ENCODE measurements around the gene BTLA. TPM values are rescaled to one million over a fixed set of nuclear protein-coding genes. Genes with fewer than 3 reads are reported as not detected.
"Not testable (repeated sequence)": the region's sequence is repeated elsewhere in the genome, so short reads cannot be mapped to it uniquely, and the experiment has no call there.

Gene BTLA
- polyA plus RNA-seq, 1 donor, result 1.0 TPM

GRCh38 chr3:112471596-112472325, 27.5 kb downstream of the BTLA start:
- no peak overlapping the region for H3K4me3 ChIP-seq (ENCODE audit: low read length)
- no peak for DNase-seq
- H3K4me1 ChIP-seq (ENCODE audit: control insufficient read depth, insufficient read depth, low read length), result no peaks in the 10 kb centered on the region
- H3K36me3 ChIP-seq (ENCODE audit: control insufficient read depth, insufficient read depth, low read length), result no peaks in the 10 kb centered on the region
- no peaks in the 10 kb centered on the region for H3K27me3 ChIP-seq (ENCODE audit: control insufficient read depth, insufficient read depth, low read length)
- H3K9me3 ChIP-seq (ENCODE audit: control insufficient read depth, low read depth, low read length), result no peaks in the 10 kb centered on the region
- WGBS (ENCODE audit: insufficient coverage, low lambda C conversion rate), result 100% methylated on average over 2 of the region's 4 CpGs
- H3K27ac ChIP-seq (ENCODE audit: low read length), result no peak overlapping the region

GRCh38 chr3:112470788-112471187, 28.5 kb downstream of the BTLA start:
- Histone ChIP-seq H3K27me3 (ENCODE audit: control insufficient read depth, insufficient read depth, low read length) (no peaks in the 10 kb centered on the region), H3K36me3 (ENCODE audit: control insufficient read depth, insufficient read depth, low read length) (no peaks in the 10 kb centered on the region), H3K4me1 (ENCODE audit: control insufficient read depth, insufficient read depth, low read length) (no peaks in the 10 kb centered on the region), H3K9me3 (ENCODE audit: control insufficient read depth, low read depth, low read length) (no peaks in the 10 kb centered on the region), H3K4me3 (ENCODE audit: low read length) (no peak overlapping the region), H3K27ac (ENCODE audit: low read length) (no peak overlapping the region)
- WGBS (ENCODE audit: insufficient coverage, low lambda C conversion rate), result 100% methylated on average over 4 of the region's 4 CpGs
- no peak for DNase-seq

GRCh38 chr3:112469671-112470070, 29.6 kb downstream of the BTLA start:
- no peak for DNase-seq
- no peaks in the 10 kb centered on the region for H3K36me3 ChIP-seq (ENCODE audit: control insufficient read depth, insufficient read depth, low read length)
- H3K9me3 ChIP-seq (ENCODE audit: control insufficient read depth, low read depth, low read length), result no peaks in the 10 kb centered on the region
- no peaks in the 10 kb centered on the region for H3K27me3 ChIP-seq (ENCODE audit: control insufficient read depth, insufficient read depth, low read length)
- no peak overlapping the region for H3K4me3 ChIP-seq (ENCODE audit: low read length)
- H3K4me1 ChIP-seq (ENCODE audit: control insufficient read depth, insufficient read depth, low read length), result no peaks in the 10 kb centered on the region
- H3K27ac ChIP-seq (ENCODE audit: low read length), result no peak overlapping the region

- H3K9me3 ChIP-seq (ENCODE audit: control insufficient read depth, low read depth, low read length), result no peaks in the 10 kb centered on the region
- no peak overlapping the region for H3K4me3 ChIP-seq (ENCODE audit: low read length)
- no CpG with 5 or more reads among the region's 1 CpG for WGBS (ENCODE audit: insufficient coverage, low lambda C conversion rate)
- no peak for DNase-seq
- no peaks in the 10 kb centered on the region for H3K4me1 ChIP-seq (ENCODE audit: control insufficient read depth, insufficient read depth, low read length)
- H3K27ac ChIP-seq (ENCODE audit: low read length), result no peak overlapping the region
- H3K36me3 ChIP-seq (ENCODE audit: control insufficient read depth, insufficient read depth, low read length), result no peaks in the 10 kb centered on the region
- no peaks in the 10 kb centered on the region for H3K27me3 ChIP-seq (ENCODE audit: control insufficient read depth, insufficient read depth, low read length)
Observed at GRCh38 chr3:112467539-112467938, 31.7 kb downstream of the BTLA start.

- H3K4me1 ChIP-seq (ENCODE audit: control insufficient read depth, insufficient read depth, low read length), result no peaks in the 10 kb centered on the region
- no peak overlapping the region for H3K27ac ChIP-seq (ENCODE audit: low read length)
- H3K4me3 ChIP-seq (ENCODE audit: low read length), result no peak overlapping the region
- DNase-seq, result no peak
- no peaks in the 10 kb centered on the region for H3K27me3 ChIP-seq (ENCODE audit: control insufficient read depth, insufficient read depth, low read length)
- H3K36me3 ChIP-seq (ENCODE audit: control insufficient read depth, insufficient read depth, low read length), result no peaks in the 10 kb centered on the region
- no peaks in the 10 kb centered on the region for H3K9me3 ChIP-seq (ENCODE audit: control insufficient read depth, low read depth, low read length)
- no CpG with 5 or more reads among the region's 1 CpG for WGBS (ENCODE audit: insufficient coverage, low lambda C conversion rate)
Observed at GRCh38 chr3:112466020-112466419, 33.3 kb downstream of the BTLA start.

- no CpG with 5 or more reads among the region's 2 CpGs for WGBS (ENCODE audit: insufficient coverage, low lambda C conversion rate)
- no peak overlapping the region for H3K27ac ChIP-seq (ENCODE audit: low read length)
- no peaks in the 10 kb centered on the region for H3K36me3 ChIP-seq (ENCODE audit: control insufficient read depth, insufficient read depth, low read length)
- H3K4me3 ChIP-seq (ENCODE audit: low read length), result no peak overlapping the region
- no peaks in the 10 kb centered on the region for H3K9me3 ChIP-seq (ENCODE audit: control insufficient read depth, low read depth, low read length)
- no peaks in the 10 kb centered on the region for H3K4me1 ChIP-seq (ENCODE audit: control insufficient read depth, insufficient read depth, low read length)
- no peaks in the 10 kb centered on the region for H3K27me3 ChIP-seq (ENCODE audit: control insufficient read depth, insufficient read depth, low read length)
- no peak for DNase-seq
Observed at GRCh38 chr3:112464264-112464663, 35.0 kb downstream of the BTLA start.

GRCh38 chr3:112463250-112463649, 36.0 kb downstream of the BTLA start:
- no peak overlapping the region for H3K27ac ChIP-seq (ENCODE audit: low read length)
- H3K4me1 ChIP-seq (ENCODE audit: control insufficient read depth, insufficient read depth, low read length), result no peaks in the 10 kb centered on the region
- no peaks in the 10 kb centered on the region for H3K9me3 ChIP-seq (ENCODE audit: control insufficient read depth, low read depth, low read length)
- H3K36me3 ChIP-seq (ENCODE audit: control insufficient read depth, insufficient read depth, low read length), result no peaks in the 10 kb centered on the region
- no peaks in the 10 kb centered on the region for H3K27me3 ChIP-seq (ENCODE audit: control insufficient read depth, insufficient read depth, low read length)
- WGBS (ENCODE audit: insufficient coverage, low lambda C conversion rate), result 73% methylated on average over 3 of the region's 5 CpGs
- H3K4me3 ChIP-seq (ENCODE audit: low read length), result no peak overlapping the region
- no peak for DNase-seq

GRCh38 chr3:112461787-112462186, 37.5 kb downstream of the BTLA start:
- H3K27ac ChIP-seq (ENCODE audit: low read length); H3K4me1 ChIP-seq (ENCODE audit: control insufficient read depth, insufficient read depth, low read length); H3K4me3 ChIP-seq (ENCODE audit: low read length); H3K36me3 ChIP-seq (ENCODE audit: control insufficient read depth, insufficient read depth, low read length); H3K9me3 ChIP-seq (ENCODE audit: control insufficient read depth, low read depth, low read length); DNase-seq; H3K27me3 ChIP-seq (ENCODE audit: control insufficient read depth, insufficient read depth, low read length): not testable (repeated sequence)
- no CpG with 5 or more reads among the region's 2 CpGs for WGBS (ENCODE audit: insufficient coverage, low lambda C conversion rate)

GRCh38 chr3:112460519-112461195, 38.6 kb downstream of the BTLA start:
- Histone ChIP-seq H3K9me3 (ENCODE audit: control insufficient read depth, low read depth, low read length) (no peaks in the 10 kb centered on the region), H3K4me3 (ENCODE audit: low read length) (no peak overlapping the region), H3K4me1 (ENCODE audit: control insufficient read depth, insufficient read depth, low read length) (no peaks in the 10 kb centered on the region), H3K36me3 (ENCODE audit: control insufficient read depth, insufficient read depth, low read length) (no peaks in the 10 kb centered on the region), H3K27ac (ENCODE audit: low read length) (no peak overlapping the region), H3K27me3 (ENCODE audit: control insufficient read depth, insufficient read depth, low read length) (no peaks in the 10 kb centered on the region)
- WGBS (ENCODE audit: insufficient coverage, low lambda C conversion rate), result 71% methylated on average over 1 of the region's 2 CpGs
- no peak for DNase-seq

GRCh38 chr3:112459750-112460149, 39.5 kb downstream of the BTLA start:
- Histone ChIP-seq H3K4me3 (ENCODE audit: low read length) (no peak overlapping the region), H3K4me1 (ENCODE audit: control insufficient read depth, insufficient read depth, low read length) (no peaks in the 10 kb centered on the region), H3K27ac (ENCODE audit: low read length) (no peak overlapping the region), H3K36me3 (ENCODE audit: control insufficient read depth, insufficient read depth, low read length) (no peaks in the 10 kb centered on the region), H3K9me3 (ENCODE audit: control insufficient read depth, low read depth, low read length) (no peaks in the 10 kb centered on the region), H3K27me3 (ENCODE audit: control insufficient read depth, insufficient read depth, low read length) (no peaks in the 10 kb centered on the region)
- WGBS (ENCODE audit: insufficient coverage, low lambda C conversion rate), result no CpG with 5 or more reads among the region's 1 CpG
- no peak for DNase-seq

- Histone ChIP-seq H3K4me1 (ENCODE audit: control insufficient read depth, insufficient read depth, low read length) (no peaks in the 10 kb centered on the region), H3K36me3 (ENCODE audit: control insufficient read depth, insufficient read depth, low read length) (no peaks in the 10 kb centered on the region), H3K27ac (ENCODE audit: low read length) (no peak overlapping the region), H3K4me3 (ENCODE audit: low read length) (no peak overlapping the region), H3K27me3 (ENCODE audit: control insufficient read depth, insufficient read depth, low read length) (no peaks in the 10 kb centered on the region), H3K9me3 (ENCODE audit: control insufficient read depth, low read depth, low read length) (no peaks in the 10 kb centered on the region)
- no peak for DNase-seq
Observed at GRCh38 chr3:112456147-112456546, 43.1 kb downstream of the BTLA start.
